Nephron (organoid): Measurements from ENCODE around the gene LIME1.
"Not testable (repeated sequence)": the region's sequence is repeated elsewhere in the genome, so short reads cannot be mapped to it uniquely, and the experiment has no call there.

Experiments
- H3K27ac Mint-ChIP-seq, 3 experiments: 2 replicates each; pipeline ENCODE4 v1.8.0; 2020; ENCODE audit warnings: mixed read lengths in 3 of 3, mild to moderate bottlenecking in 2 of 3, moderate library complexity in 1 of 3
- H3K27me3 Mint-ChIP-seq: 2 replicates; pipeline ENCODE4 v1.8.0; 2021; ENCODE audit warnings: low read depth, mild to moderate bottlenecking, moderate library complexity, mixed read lengths
- H3K36me3 Mint-ChIP-seq: 2 replicates; pipeline ENCODE4 v1.8.0; 2020; ENCODE audit warnings: low read depth, mixed read lengths
- H3K4me1 Mint-ChIP-seq: 2 replicates; pipeline ENCODE4 v1.8.0; 2020; ENCODE audit warnings: mixed read lengths
- H3K4me3 Mint-ChIP-seq, 3 experiments: 2 replicates each; pipeline ENCODE4 v1.8.0; 2020; ENCODE audit warnings: mild to moderate bottlenecking in 3 of 3, mixed read lengths in 3 of 3, moderate library complexity in 2 of 3
- H3K9me3 Mint-ChIP-seq: 2 replicates; pipeline ENCODE4 v1.8.0; 2020; ENCODE audit warnings: mixed read lengths
- CTCF ChIP-seq, 3 experiments: fragments of 200-600 bp; sonication (generic); IDR thresholded peaks; one replicate each; pipeline ENCODE4 v1.5.0; 2021; ENCODE audit warnings: antibody characterized with exemption in 3 of 3; ENCODE audit not compliant: unreplicated experiment in 3 of 3

Gene LIME1

GRCh38 chr20:63771046-63771707 lies 34.7 kb downstream of the LIME1 start:
- no peaks in the 10 kb centered on the region for H3K9me3 Mint-ChIP-seq
- TF ChIP-seq CTCF (IDR thresholded peaks at IDR 0.05; ENCODE audit: unreplicated experiment in 3 of 3): no peak
- H3K4me1 Mint-ChIP-seq: peaks cover 13% of the 10 kb centered on the region
- no peak overlapping the region for H3K4me3 Mint-ChIP-seq
- no peaks in the 10 kb centered on the region for H3K27me3 Mint-ChIP-seq
- no peak overlapping the region for H3K27ac Mint-ChIP-seq
- peaks cover 39% of the 10 kb centered on the region for H3K36me3 Mint-ChIP-seq

GRCh38 chr20:63772781-63773518 lies 36.5 kb downstream of the LIME1 start:
- Mint-ChIP-seq H3K4me1 (peaks cover 13% of the 10 kb centered on the region), H3K27ac (no peak overlapping the region), H3K36me3 (peaks cover 40% of the 10 kb centered on the region), H3K4me3 (no peak overlapping the region), H3K9me3 (no peaks in the 10 kb centered on the region), H3K27me3 (no peaks in the 10 kb centered on the region)
- TF ChIP-seq CTCF (IDR thresholded peaks at IDR 0.05; ENCODE audit: unreplicated experiment in 3 of 3): no peak

GRCh38 chr20:63773571-63774241 lies 37.2 kb downstream of the LIME1 start:
- Mint-ChIP-seq H3K27me3 (no peaks in the 10 kb centered on the region), H3K36me3 (peaks cover 40% of the 10 kb centered on the region), H3K9me3 (no peaks in the 10 kb centered on the region), H3K27ac (peak overlapping the region; percentile 14 to 58 (median 41)), H3K4me1 (peaks cover 17% of the 10 kb centered on the region), H3K4me3 (no peak overlapping the region)
- TF ChIP-seq CTCF (IDR thresholded peaks at IDR 0.05; ENCODE audit: unreplicated experiment in 3 of 3): no peak

- TF ChIP-seq CTCF (IDR thresholded peaks at IDR 0.05; ENCODE audit: unreplicated experiment in 3 of 3): no peak
Measured at GRCh38 chr20:63774306-63774705, 37.8 kb downstream of the LIME1 start.

GRCh38 chr20:63775096-63775978 lies 38.9 kb downstream of the LIME1 start:
- H3K27ac Mint-ChIP-seq: peak overlapping the region; percentile 74 to 83 (median 80)
- H3K36me3 Mint-ChIP-seq: peaks cover 29% of the 10 kb centered on the region
- peak overlapping the region; percentile 62 to 81 (median 78) for H3K4me3 Mint-ChIP-seq
- H3K9me3 Mint-ChIP-seq: no peaks in the 10 kb centered on the region
- peak; percentile 86 to 90 (median 90) for TF ChIP-seq CTCF (IDR thresholded peaks at IDR 0.05; ENCODE audit: unreplicated experiment in 3 of 3)
- peaks cover 17% of the 10 kb centered on the region for H3K4me1 Mint-ChIP-seq
- H3K27me3 Mint-ChIP-seq: no peaks in the 10 kb centered on the region

More at GRCh38 chr20:63774306-63774705, 37.8 kb downstream of the LIME1 start:
- H3K4me3 Mint-ChIP-seq: peak overlapping the region; percentile 42 to 60 (median 47)
- H3K4me1 Mint-ChIP-seq: peaks cover 17% of the 10 kb centered on the region
- no peaks in the 10 kb centered on the region for H3K9me3 Mint-ChIP-seq
- peaks cover 35% of the 10 kb centered on the region for H3K36me3 Mint-ChIP-seq
- H3K27me3 Mint-ChIP-seq: no peaks in the 10 kb centered on the region
- H3K27ac Mint-ChIP-seq: peak overlapping the region; percentile 14 to 58 (median 41)

GRCh38 chr20:63776875-63777274 lies 40.4 kb downstream of the LIME1 start:
- H3K27ac Mint-ChIP-seq, H3K9me3 Mint-ChIP-seq, H3K4me3 Mint-ChIP-seq, H3K27me3 Mint-ChIP-seq: not testable (repeated sequence)
- Mint-ChIP-seq H3K4me1 (peaks cover 17% of the 10 kb centered on the region), H3K36me3 (peaks cover 30% of the 10 kb centered on the region)
